T-cell (primary cell): ENCODE measurements around the gene RFX2. TPM values are rescaled to one million over a fixed set of nuclear protein-coding genes. Genes with fewer than 3 reads are reported as not detected.

ENCODE experiments used
- ATAC-seq, 4 experiments: fragments of 200-7000 bp in 3 of 4; fragments of 150-1000 bp in 1 of 4; cut with Tn5 transposase; replicated peaks in 1 of 4; 1 replicate in 3 of 4; 2 replicates in 1 of 4; pipeline ENCODE4 v1.10.0; 2021; ENCODE audit warnings: moderate library complexity in 3 of 4, mild to moderate bottlenecking in 2 of 4, moderate number of reproducible peaks in 1 of 4
- CTCF ChIA-PET, 2 donors: fragments of 300-600 bp; sonication (Branson Sonifier 250); formaldehyde crosslinking; loops; one replicate each; lab custom pipeline; 2022; ENCODE audit warnings: antibody characterized with exemption in 2 of 2; lab: Charles Lee
- POLR2A ChIA-PET, 2 donors: fragments of 300-600 bp; sonication (Branson Sonifier 250); formaldehyde crosslinking; loops; one replicate each; lab custom pipeline; 2022; ENCODE audit warnings: antibody characterized with exemption in 2 of 2; lab: Charles Lee
- DNase-seq, 35 experiments: peaks; one replicate each; pipeline versions ENCODE4 v3.0.0 to v3.0.0-alpha.2; 2013 to 2023
- H3K27ac ChIP-seq: one replicate; pipeline ENCODE4 v1.5.1; 2013; ENCODE audit warnings: low read length
- H3K27me3 ChIP-seq, 2 experiments: replicated peaks in 1 of 2; 1 replicate in 1 of 2; 2 replicates in 1 of 2; pipeline versions ENCODE4 v1.6.1 to v1.7.0; 2013; ENCODE audit warnings: low read length in 1 of 2, mixed read lengths in 1 of 2; ENCODE audit not compliant: control insufficient read depth in 2 of 2, insufficient read depth in 2 of 2; ENCODE audit errors: extremely low read depth in 1 of 2
- H3K36me3 ChIP-seq, 2 donors: 1 replicate in 1 of 2; 2 replicates in 1 of 2; pipeline versions ENCODE4 v1.6.1 to v1.7.0; 2013; ENCODE audit warnings: low read length in 1 of 2; ENCODE audit not compliant: control insufficient read depth in 2 of 2, insufficient read depth in 1 of 2; ENCODE audit errors: extremely low read depth in 1 of 2
- H3K4me1 ChIP-seq, 2 experiments: 1 replicate in 1 of 2; 2 replicates in 1 of 2; pipeline versions ENCODE4 v1.6.1 to v1.7.0; 2013; ENCODE audit warnings: low read length in 2 of 2, mixed read lengths in 1 of 2; ENCODE audit not compliant: insufficient read depth in 2 of 2, control insufficient read depth in 1 of 2; ENCODE audit errors: extremely low read depth in 1 of 2
- H3K4me3 ChIP-seq, 2 donors: 1 replicate in 1 of 2; 2 replicates in 1 of 2; pipeline versions ENCODE4 v1.5.1 to v1.7.0; 2013; ENCODE audit warnings: mild to moderate bottlenecking in 2 of 2, low read length in 1 of 2, moderate library complexity in 1 of 2; ENCODE audit not compliant: control insufficient read depth in 1 of 2; ENCODE audit errors: extremely low read depth in 1 of 2
- H3K9me3 ChIP-seq: 2 replicates; pipeline ENCODE4 v1.7.0; 2013
- H3K27ac Mint-ChIP-seq, 2 donors: one replicate each; pipeline ENCODE4 v1.8.0; 2020 to 2021; ENCODE audit warnings: mild to moderate bottlenecking in 2 of 2, mixed read lengths in 2 of 2
- H3K27me3 Mint-ChIP-seq, 2 donors: one replicate each; pipeline ENCODE4 v1.8.0; 2021 to 2022; ENCODE audit warnings: mixed read lengths in 2 of 2
- H3K36me3 Mint-ChIP-seq: one replicate; pipeline ENCODE4 v1.8.0; 2021; ENCODE audit warnings: mixed read lengths
- H3K4me1 Mint-ChIP-seq, 3 donors: one replicate each; pipeline ENCODE4 v1.8.0; 2020 to 2022; ENCODE audit warnings: mixed read lengths in 3 of 3, mild to moderate bottlenecking in 1 of 3
- H3K4me3 Mint-ChIP-seq, 3 donors: one replicate each; pipeline ENCODE4 v1.8.0; 2020 to 2022; ENCODE audit warnings: mild to moderate bottlenecking in 3 of 3, mixed read lengths in 3 of 3, moderate library complexity in 3 of 3
- H3K9me3 Mint-ChIP-seq, 3 donors: one replicate each; pipeline ENCODE4 v1.8.0; 2020 to 2022; ENCODE audit warnings: mixed read lengths in 3 of 3
- WGBS: methylation state at CpG from one replicate; pipeline ENCODE4 v1.1.5; 2013; ENCODE audit warnings: missing lambda C conversion rate; ENCODE audit not compliant: insufficient coverage; 5-methylcytosine and 5-hydroxymethylcytosine counted together
- total RNA-seq, 35 experiments: library from RNA in 6 of 35; stranded (reverse) in 6 of 35; fragments of 120-200 nt in 1 of 35; gene quantifications; one replicate each; pipeline versions ENCODE4 v1.2.1 to v1.2.4 and lab custom pipeline; 2013 to 2026

The RFX2 gene
- total RNA-seq, 5 donors from 2014 or later (not counting 1 experiment from before 2014, with no cell fraction given) = 4.7 to 11.6 (median 7.8) TPM

- Mint-ChIP-seq H3K9me3 (no peaks in the 10 kb centered on the region), H3K4me3 (peak overlapping the region; percentile 63 to 72 (median 70))
These were observed 24.1 kb downstream of the RFX2 start for GRCh38 chr19:6086068-6086788.

GRCh38 chr19:6084821-6085220 is 25.5 kb downstream of the RFX2 start:
- H3K27me3 Mint-ChIP-seq = no peaks in the 10 kb centered on the region
- DNase-seq = no peak
- Histone ChIP-seq H3K9me3 (no peaks in the 10 kb centered on the region), H3K36me3 (peaks cover 0 to 7% of the 10 kb centered on the region in 2 donors), H3K27me3 (peaks cover 0 to 15% of the 10 kb centered on the region in 2 experiments), H3K27ac (no peak overlapping the region), H3K4me3 (no peak overlapping the region), H3K4me1 (peaks cover 15 to 18% of the 10 kb centered on the region in 2 experiments)
- CTCF ChIA-PET = no interaction called here
- H3K27ac Mint-ChIP-seq = no peak overlapping the region
- no peak for ATAC-seq
- H3K9me3 Mint-ChIP-seq = no peaks in the 10 kb centered on the region
- 100% methylated on average over 2 of the region's 2 CpGs for WGBS
- H3K4me1 Mint-ChIP-seq = peaks cover 22 to 24% (median 23%) of the 10 kb centered on the region in 3 donors
- H3K36me3 Mint-ChIP-seq = no peaks in the 10 kb centered on the region
- POLR2A ChIA-PET = no interaction called here
- H3K4me3 Mint-ChIP-seq = no peak overlapping the region

More at GRCh38 chr19:6086068-6086788, 24.1 kb downstream of the RFX2 start:
- Mint-ChIP-seq H3K27ac (peak overlapping the region; percentile 85 to 92), H3K4me1 (peaks cover 22 to 24% (median 23%) of the 10 kb centered on the region in 3 donors), H3K27me3 (no peaks in the 10 kb centered on the region), H3K36me3 (no peaks in the 10 kb centered on the region)
- Histone ChIP-seq H3K27ac (peak overlapping the region; percentile 44), H3K4me1 (peaks cover 15 to 18% of the 10 kb centered on the region in 2 experiments), H3K27me3 (peaks cover 0 to 15% of the 10 kb centered on the region in 2 experiments), H3K36me3 (peaks cover 0 to 7% of the 10 kb centered on the region in 2 donors), H3K4me3 (peak overlapping the region in 1 of 2 donors; percentile 53), H3K9me3 (no peaks in the 10 kb centered on the region)
- DNase-seq (no peak), ATAC-seq (no peak)
- ChIA-PET POLR2A (interaction anchor here in 1 of 2 donors (0.6 kb wide), 1 partner anchor 33 kb away, joined by 3 read pairs; no protein-coding TSS in a partner anchor), CTCF (no interaction called here)
- 93% methylated on average over 7 of the region's 12 CpGs for WGBS

- H3K36me3 Mint-ChIP-seq = no peaks in the 10 kb centered on the region
- no peaks in the 10 kb centered on the region for H3K4me1 Mint-ChIP-seq
- POLR2A ChIA-PET = no interaction called here
- H3K27me3 Mint-ChIP-seq = no peaks in the 10 kb centered on the region
- no peaks in the 10 kb centered on the region for H3K9me3 ChIP-seq
- WGBS = 95% methylated on average over 4 of the region's 5 CpGs
- no peak for ATAC-seq
- CTCF ChIA-PET = no interaction called here
- no peak overlapping the region for H3K27ac Mint-ChIP-seq
- no peaks in the 10 kb centered on the region for H3K9me3 Mint-ChIP-seq
- DNase-seq = no peak
- H3K4me1 ChIP-seq = no peaks in the 10 kb centered on the region
- H3K36me3 ChIP-seq = no peaks in the 10 kb centered on the region
- no peak overlapping the region for H3K27ac ChIP-seq
- H3K4me3 Mint-ChIP-seq = no peak overlapping the region
- H3K27me3 ChIP-seq = peaks cover 0 to 4% of the 10 kb centered on the region in 2 experiments
- no peak overlapping the region for H3K4me3 ChIP-seq
These were observed 31.2 kb downstream of the RFX2 start for GRCh38 chr19:6079107-6079506.

- Mint-ChIP-seq H3K36me3 (no peaks in the 10 kb centered on the region), H3K4me3 (no peak overlapping the region), H3K9me3 (no peaks in the 10 kb centered on the region), H3K27me3 (no peaks in the 10 kb centered on the region), H3K27ac (no peak overlapping the region), H3K4me1 (no peaks in the 10 kb centered on the region)
- peaks cover 0 to 5% of the 10 kb centered on the region in 2 experiments for H3K27me3 ChIP-seq
- no peaks in the 10 kb centered on the region for H3K9me3 ChIP-seq
- ATAC-seq (no peak), DNase-seq (no peak)
- no peaks in the 10 kb centered on the region for H3K4me1 ChIP-seq
- WGBS = no CpG with 5 or more reads among the region's 4 CpGs
- ChIA-PET POLR2A (interaction anchor here (0.5 to 0.6 kb wide), 2 partner anchors 18 to 505 kb away, joined by 4 to 5 read pairs; no protein-coding TSS in a partner anchor), CTCF (interaction anchor here in 1 of 2 donors (0.6 kb wide), 1 partner anchor 282 kb away, joined by 4 read pairs; no protein-coding TSS in a partner anchor)
- no peak overlapping the region for H3K27ac ChIP-seq
- H3K4me3 ChIP-seq = no peak overlapping the region
- H3K36me3 ChIP-seq = no peaks in the 10 kb centered on the region
These were observed 32.2 kb downstream of the RFX2 start for GRCh38 chr19:6078068-6078467.

- H3K4me1 Mint-ChIP-seq = no peaks in the 10 kb centered on the region
- H3K27ac Mint-ChIP-seq = no peak overlapping the region
- H3K9me3 ChIP-seq = no peaks in the 10 kb centered on the region
- ChIA-PET POLR2A (no interaction called here), CTCF (interaction anchor here in 1 of 2 donors (0.5 kb wide), 1 partner anchor 22 kb away, joined by 3 read pairs; no protein-coding TSS in a partner anchor)
- no peaks in the 10 kb centered on the region for H3K9me3 Mint-ChIP-seq
- 90% methylated on average over 9 of the region's 13 CpGs for WGBS
- no peak for DNase-seq
- no peak overlapping the region for H3K4me3 Mint-ChIP-seq
- no peak overlapping the region for H3K4me3 ChIP-seq
- peaks cover 0 to 5% of the 10 kb centered on the region in 2 experiments for H3K27me3 ChIP-seq
- no peaks in the 10 kb centered on the region for H3K36me3 ChIP-seq
- no peaks in the 10 kb centered on the region for H3K4me1 ChIP-seq
- no peaks in the 10 kb centered on the region for H3K27me3 Mint-ChIP-seq
- no peaks in the 10 kb centered on the region for H3K36me3 Mint-ChIP-seq
- H3K27ac ChIP-seq = no peak overlapping the region
- ATAC-seq = no peak
These were observed 33.4 kb downstream of the RFX2 start for GRCh38 chr19:6076675-6077463.

GRCh38 chr19:6076291-6076665 is 34.0 kb downstream of the RFX2 start:
- Histone ChIP-seq H3K36me3 (no peaks in the 10 kb centered on the region), H3K4me3 (no peak overlapping the region), H3K27ac (no peak overlapping the region), H3K27me3 (peaks cover 0 to 5% of the 10 kb centered on the region in 2 experiments), H3K4me1 (no peaks in the 10 kb centered on the region), H3K9me3 (no peaks in the 10 kb centered on the region)
- H3K27me3 Mint-ChIP-seq = no peaks in the 10 kb centered on the region
- H3K27ac Mint-ChIP-seq = no peak overlapping the region
- DNase-seq (no peak), ATAC-seq (no peak)
- H3K4me1 Mint-ChIP-seq = no peaks in the 10 kb centered on the region
- H3K9me3 Mint-ChIP-seq = no peaks in the 10 kb centered on the region
- H3K36me3 Mint-ChIP-seq = no peaks in the 10 kb centered on the region
- ChIA-PET CTCF (interaction anchor here in 1 of 2 donors (0.5 kb wide), 1 partner anchor 23 kb away, joined by 3 read pairs; no protein-coding TSS in a partner anchor), POLR2A (no interaction called here)
- H3K4me3 Mint-ChIP-seq = no peak overlapping the region
- no CpG with 5 or more reads among the region's 7 CpGs for WGBS
